Eye (tissue), 1 donor: ENCODE data around the gene FAM120B.
"Not testable (repeated sequence)": the region's sequence is repeated elsewhere in the genome, so short reads cannot be mapped to it uniquely, and the experiment has no call there.

Source experiments
- DNase-seq: peaks from one replicate; pipeline ENCODE4 v3.0.0-alpha.2; 2015

FAM120B gene, protein sequence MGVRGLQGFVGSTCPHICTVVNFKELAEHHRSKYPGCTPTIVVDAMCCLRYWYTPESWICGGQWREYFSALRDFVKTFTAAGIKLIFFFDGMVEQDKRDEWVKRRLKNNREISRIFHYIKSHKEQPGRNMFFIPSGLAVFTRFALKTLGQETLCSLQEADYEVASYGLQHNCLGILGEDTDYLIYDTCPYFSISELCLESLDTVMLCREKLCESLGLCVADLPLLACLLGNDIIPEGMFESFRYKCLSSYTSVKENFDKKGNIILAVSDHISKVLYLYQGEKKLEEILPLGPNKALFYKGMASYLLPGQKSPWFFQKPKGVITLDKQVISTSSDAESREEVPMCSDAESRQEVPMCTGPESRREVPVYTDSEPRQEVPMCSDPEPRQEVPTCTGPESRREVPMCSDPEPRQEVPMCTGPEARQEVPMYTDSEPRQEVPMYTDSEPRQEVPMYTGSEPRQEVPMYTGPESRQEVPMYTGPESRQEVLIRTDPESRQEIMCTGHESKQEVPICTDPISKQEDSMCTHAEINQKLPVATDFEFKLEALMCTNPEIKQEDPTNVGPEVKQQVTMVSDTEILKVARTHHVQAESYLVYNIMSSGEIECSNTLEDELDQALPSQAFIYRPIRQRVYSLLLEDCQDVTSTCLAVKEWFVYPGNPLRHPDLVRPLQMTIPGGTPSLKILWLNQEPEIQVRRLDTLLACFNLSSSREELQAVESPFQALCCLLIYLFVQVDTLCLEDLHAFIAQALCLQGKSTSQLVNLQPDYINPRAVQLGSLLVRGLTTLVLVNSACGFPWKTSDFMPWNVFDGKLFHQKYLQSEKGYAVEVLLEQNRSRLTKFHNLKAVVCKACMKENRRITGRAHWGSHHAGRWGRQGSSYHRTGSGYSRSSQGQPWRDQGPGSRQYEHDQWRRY

DNA sequence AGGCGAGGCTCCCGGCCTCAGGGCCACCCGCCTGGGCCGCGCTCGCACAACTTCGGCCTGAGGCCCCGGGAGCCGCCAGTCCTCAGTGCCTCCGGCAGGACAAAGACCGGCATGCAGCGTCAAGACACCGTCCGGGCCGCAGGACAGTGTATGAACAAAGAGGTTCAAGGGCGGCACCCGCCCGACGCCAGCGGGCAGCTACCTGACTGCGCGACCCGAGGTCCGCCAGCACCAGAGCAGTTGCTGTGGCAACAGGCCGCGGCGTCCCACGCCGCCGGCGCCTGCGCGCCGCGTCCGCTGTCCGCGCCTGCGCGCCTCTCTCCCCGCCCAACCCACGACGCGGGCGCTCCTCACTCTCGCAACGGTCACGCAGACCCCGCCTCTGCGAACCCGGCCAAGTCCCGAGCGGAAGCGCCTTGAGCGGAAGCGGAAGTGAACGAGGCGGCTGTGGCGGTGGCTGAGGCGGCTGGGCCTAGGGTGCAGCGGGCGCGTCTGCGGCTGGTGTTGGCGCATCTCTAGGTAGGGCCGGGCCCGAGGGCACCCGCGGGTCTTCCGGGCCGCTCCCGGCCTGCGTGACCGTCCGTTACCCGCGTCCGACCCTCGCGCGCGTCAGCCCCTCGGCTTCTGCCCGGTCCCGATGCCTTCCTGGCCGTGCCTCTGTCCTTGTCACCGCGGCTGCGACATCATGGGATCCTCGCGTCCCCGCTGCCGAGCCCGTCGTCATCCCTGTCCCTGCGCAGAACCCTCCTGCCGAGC, at the start of gene FAM120B:
FAM120B (plus strand) TSS at position 435 of the 756 bp plus-strand sequence. CDS start 10,633 bp downstream, outside the sequence.
- peak; percentile 98 for DNase-seq

DNA sequence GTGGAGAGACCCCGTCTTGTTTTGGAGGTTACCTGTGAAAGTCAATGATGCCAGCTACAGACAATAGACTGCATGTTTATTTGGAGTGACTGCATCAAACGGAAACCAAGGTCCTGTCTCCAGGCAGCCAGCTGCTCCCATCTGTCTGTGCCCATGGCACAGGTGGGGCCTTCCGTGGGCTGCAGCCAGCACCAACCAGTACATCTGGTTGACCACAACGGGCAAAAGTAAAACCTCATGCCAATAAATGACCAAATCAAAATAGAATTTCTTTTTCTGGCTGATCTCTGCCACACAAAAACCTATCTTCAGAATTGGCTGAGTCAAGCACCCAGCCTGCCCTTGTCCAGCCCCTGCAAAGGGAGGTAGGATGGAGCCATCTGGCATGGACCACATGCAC, 49.2 kb upstream of the FAM120B start:
- DNase-seq: no peak

DNA sequence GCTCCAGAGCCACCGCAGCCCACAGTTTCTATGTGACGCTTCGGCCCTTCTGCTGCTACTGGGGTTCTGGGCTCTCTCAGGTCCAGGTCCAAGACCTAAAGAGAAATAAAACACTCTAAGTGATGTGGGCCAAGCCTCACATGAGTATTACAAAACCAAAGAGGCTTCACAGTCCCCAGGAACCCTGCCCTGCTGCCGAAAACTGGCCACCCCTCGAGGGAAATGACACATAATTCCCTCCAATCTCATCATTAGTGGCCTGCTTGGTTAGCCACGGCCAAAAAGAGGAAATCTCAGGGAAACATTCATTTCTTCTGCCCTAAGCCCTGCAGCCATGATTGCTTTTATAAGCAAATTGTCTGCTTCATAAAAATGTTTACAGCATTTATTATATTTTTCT, 48.2 kb upstream of the FAM120B start:
- no peak for DNase-seq

DNA sequence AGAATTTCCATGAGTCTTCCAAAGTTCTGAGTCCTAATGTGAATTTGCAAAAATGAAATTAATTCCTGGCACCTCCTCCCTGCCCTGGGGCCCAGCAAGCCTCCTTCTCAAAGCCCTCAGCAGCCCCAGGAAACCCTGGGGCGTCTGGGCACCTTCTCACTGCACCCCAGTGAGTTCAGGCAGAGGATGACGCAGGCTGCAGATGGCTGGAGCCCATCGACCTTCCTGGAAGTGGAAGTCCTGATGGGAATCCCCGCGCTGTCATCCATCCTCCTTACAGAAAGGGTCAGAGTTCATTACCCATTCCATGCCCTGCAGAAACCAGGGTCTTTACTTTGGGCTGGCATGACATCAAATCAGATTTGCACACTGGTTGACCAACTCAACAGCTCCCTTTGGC, 47.3 kb upstream of the FAM120B start:
- no peak for DNase-seq

DNA sequence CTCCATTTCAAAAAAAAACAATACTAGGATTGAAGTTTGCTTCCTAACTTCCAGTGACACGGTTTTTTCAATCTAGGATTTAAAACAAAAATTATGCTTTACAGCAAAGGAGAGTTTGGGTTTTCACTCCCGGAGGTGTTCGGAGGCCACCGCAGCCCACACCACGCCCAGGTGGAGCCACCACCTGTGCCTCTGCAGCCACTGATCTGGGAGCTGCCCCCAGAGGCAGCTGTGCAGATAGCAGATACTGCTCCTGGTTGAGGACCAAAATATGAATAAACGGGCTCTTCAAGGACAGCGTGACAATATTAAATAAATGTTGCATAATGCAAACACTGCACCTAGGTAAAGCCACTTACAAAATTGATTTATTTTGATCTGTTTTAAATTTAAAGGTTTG, 45.9 kb upstream of the FAM120B start:
- DNase-seq: no peak

DNA sequence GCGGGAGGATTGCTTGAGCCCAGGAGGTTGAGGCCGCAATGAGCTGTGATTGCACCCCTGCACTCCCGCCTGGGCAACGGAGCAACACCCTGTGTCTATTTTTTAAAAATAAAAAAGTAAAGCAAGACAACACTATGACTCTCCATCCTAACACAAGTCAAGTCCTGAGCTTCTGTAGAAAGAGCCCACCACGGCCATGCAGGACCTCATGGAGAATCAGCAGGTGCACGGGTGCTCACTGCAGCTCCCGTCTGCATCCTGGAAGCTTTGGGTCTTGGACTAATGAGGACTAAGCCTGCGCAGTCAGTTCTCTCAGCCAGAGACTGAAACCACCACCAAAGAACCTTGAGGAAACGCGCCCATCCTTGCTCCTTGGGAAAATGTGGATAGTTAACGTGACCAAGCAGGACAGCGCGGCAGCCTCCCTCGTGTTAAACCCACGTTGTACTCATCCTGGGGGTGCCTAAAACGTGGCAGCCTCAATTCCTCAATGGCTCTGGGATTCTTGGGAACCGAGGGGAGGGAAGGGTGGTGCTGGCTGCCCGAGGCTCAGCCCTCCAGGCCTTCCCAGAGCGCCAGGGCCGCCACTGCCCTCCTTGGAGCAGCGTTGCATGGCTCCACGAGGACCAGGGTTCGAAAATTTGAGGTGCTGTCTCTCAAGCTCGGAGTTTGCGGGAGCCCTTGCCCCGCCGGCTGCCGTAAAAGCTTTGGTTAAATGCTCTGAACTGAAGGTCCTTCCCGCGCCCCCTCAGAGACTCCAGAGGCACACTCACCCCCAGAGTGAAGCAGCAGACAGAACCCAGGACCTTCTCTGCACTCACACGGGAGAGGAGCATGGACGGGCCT, 44.7 kb upstream of the FAM120B start:
- DNase-seq: no peak

DNA sequence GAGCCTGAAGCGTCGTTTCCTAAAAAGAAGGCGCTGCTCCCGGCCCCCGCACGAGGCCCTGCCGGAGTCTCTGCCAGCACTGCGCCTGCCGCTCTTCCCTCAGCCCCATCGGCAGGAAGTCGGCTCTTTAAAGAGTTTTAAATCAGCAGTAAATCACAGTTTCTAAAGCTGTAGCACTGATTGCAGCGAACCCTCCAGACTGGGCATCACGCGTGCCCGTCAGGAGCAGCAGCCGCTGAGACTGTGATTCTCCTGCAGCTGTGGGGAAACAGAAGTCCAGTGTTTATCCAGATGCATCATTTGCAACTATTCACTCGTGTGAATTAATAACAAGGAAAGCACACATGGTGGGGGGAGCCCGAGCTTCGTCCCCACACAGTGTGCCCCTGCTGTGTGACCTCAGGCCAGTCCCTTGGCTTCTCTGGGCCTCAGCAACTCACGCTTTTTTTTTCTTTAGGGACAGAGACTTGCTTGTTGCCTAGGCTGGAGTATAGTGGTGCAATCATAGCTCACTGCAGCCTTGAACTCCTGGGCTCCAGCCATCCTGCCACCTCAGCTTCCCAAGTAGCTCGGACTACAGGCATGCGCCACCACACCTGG, 44.0 kb upstream of the FAM120B start:
- no peak for DNase-seq

DNA sequence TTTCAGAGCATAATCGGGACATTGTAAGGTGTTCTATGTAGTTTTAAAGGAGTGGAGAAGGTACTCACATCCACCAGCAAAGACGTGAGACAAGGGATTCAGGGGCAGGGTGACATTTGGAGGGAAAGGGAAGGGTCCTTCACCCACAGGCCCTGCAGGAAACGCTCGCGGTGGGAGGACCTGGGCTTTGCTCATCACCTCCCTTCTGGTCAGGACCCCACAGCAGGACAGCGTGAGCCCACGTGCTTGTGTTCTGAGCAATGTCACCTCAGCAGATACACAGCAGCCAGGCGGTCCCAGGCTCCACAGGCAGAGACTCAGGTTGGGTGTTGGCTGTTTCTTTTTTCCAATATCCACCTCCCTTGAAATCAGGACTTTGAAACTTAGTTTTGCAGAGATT, 43.1 kb upstream of the FAM120B start:
- no peak for DNase-seq

DNA sequence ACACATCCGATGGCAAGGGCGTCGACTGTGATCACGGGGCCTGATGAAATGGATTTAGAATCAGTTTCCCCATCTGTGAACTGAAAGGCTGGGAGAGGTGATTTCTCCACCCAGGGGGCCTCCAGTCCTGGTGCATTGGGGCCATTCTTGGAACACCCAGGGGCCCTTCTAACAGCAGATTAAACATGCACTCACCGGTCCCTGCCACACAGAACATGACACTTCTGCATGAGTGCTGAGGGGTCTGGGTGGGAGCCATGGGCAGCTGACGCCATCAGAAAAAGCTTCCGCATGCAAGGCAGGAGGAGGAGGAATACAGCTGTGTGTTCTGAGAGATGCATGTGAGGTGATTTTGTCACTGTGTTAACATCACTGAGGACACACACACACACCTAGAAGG, 42.5 kb upstream of the FAM120B start:
- DNase-seq: no peak

DNA sequence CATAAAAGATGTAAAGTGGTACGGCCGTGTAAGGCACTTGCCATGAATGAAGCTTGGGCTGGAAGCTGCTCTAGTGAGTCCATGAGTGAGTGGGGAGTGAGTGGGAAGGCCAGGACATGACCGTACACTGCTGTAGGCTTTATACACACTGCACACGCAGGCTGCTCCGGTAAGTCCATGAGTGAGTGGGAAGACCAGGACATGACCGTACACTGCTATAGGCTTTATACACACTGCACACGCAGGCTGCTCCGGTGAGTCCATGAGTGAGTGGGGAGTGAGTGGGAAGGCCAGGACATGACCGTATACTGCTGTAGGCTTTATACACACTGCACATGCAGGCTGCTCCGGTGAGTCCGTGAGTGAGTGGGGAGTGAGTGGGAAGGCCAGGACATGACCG, 41.9 kb upstream of the FAM120B start:
- not testable (repeated sequence) for DNase-seq

DNA sequence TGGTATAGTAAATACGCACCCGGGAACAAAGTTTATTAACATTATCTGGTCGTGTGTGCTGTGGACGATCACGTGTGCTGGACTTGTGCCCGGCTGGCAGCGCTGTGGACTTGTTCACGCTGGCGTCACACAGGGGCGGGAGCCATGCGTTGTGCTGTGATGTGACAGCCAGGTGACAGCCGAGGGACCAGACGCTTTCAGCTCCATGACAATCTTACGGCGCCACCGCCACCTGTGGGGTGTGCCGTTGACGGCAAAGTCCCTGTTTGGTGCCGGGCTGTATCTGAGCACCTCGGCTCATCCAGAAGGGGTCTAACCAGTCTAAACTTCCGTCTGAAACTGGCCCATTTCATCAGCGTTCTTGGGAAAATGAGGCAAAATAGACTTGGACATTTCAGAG, 40.9 kb upstream of the FAM120B start:
- DNase-seq: peak; percentile 25

DNA sequence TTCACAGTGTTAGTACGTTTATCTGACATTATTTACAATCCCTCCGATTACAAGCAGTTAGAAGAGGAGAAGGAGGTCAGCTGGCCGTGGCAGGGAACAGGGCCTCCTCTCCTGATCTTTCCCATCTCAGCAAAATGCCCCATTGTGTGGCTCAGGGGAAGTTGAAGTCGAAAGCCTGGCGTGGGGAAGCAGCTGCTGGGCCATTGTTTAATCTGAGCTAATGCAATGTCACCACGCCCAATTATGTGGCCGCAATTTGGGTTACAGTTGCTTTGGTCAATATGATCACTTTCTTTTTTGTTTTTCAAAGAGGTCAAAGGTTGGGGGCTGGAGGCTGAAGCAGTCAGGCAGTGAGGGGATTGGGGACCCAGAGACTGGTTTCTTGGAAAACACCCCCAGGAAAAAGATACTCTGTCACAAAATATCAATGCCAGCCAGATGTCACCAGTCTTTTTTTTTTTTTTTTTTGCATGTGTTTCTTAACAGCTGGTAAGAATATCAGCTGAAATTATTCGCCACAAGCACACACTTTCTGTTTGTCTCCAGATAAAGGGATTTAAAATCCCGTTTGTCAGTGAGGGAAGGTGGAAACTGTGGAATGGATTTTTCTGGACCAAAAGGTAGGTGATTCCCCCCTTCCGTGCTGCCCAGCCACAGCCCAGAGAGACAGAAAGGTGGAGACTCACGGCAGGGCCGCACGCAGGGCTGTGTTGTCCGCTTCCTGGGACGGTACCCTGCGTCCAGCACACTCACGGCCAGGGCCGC, 40.3 kb upstream of the FAM120B start:
- DNase-seq: peak; percentile 81

DNA sequence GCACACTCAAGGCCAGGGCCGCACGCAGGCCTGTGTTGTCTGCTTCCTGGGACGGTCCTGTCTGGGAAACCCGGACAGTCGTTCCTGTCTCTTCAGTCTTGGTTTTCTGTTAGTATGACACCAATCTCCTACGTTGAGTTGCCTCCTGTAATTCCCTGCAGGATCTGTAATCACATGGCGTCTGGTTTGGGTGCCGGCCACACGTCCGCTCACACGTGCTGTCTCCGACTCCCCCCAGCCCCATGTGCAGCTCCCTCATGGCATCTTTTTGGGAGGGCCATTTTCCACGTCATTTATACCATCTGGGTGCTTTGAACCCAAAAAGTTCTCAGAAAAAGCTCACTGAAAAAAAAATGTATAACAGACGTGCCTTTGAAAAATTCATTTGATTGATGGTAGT, 38.9 kb upstream of the FAM120B start:
- DNase-seq: no peak

DNA sequence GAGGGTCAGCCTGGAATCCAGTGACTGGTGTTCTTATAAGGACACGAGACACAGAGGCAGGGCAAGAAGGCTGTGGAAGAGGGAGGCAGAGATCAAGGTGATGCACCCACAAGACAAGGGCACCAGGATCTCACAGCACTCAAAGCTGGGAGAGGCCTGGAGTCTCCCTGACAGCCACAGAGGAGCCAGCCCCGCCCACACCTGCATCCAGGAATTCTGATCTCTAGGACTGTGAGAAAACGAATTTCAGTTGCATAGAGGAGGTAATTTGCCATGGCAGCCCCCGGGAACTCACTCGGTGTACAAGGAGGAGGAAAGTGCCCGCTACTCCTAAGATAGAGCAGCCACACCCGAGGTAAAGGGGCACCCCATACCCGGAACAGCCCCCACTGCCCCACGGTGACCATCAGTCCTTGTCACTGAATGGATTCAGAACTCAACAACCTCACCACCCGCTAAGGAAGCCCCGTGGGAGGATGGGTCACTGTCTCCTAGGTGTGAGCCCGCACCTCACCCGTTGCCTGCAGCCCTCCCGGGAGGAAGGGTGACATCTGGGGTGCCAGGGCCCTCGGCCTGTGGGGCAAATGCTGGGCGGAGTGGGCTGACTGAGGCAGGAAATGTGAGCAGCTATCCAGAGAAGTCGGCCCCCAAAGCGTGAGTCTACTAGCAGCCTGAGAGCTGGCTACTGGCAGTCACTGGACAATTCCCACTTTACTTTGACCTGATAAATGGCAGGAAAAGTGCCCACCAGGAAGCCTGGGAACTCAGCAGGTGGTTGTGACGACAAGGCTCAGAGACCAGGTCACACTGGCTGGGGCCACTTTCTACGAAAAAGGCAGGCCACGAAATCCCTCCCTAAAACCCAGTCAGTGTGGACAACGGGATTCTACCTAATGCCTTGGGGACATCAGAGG, 38.1 kb upstream of the FAM120B start:
- DNase-seq: no peak

DNA sequence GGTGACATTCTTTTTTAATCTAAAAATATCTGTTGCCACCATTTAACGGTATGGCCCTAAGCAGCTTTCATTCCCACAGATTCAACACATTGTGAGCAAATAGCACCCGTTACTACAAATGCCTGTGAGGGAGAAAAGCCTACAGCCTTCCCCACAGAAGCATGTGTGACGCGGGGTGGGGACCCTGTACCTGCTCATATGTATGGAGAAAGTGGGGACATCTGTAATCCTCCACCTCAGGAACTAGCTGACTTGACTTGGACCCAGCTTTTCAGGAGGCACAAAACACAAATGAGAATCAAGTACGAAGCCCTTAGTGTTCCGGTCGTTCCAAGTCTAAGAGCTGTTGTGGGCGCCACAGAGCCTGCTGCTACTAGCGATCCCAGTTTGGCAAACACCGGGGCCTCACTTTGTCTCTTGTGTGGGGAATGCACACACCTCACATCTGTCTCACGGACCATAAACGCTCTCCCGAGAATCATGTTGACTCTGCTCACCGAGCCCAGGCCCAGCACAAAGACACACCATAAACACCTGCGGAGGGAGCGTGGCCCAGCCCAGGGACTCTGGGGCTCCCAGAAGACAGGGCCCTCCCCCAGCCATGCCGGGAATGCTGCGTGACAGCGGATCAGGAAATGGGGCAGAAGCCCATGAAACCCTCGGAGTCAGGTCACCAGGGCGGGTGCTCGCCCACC, 37.3 kb upstream of the FAM120B start:
- peak; percentile 65 for DNase-seq

DNA sequence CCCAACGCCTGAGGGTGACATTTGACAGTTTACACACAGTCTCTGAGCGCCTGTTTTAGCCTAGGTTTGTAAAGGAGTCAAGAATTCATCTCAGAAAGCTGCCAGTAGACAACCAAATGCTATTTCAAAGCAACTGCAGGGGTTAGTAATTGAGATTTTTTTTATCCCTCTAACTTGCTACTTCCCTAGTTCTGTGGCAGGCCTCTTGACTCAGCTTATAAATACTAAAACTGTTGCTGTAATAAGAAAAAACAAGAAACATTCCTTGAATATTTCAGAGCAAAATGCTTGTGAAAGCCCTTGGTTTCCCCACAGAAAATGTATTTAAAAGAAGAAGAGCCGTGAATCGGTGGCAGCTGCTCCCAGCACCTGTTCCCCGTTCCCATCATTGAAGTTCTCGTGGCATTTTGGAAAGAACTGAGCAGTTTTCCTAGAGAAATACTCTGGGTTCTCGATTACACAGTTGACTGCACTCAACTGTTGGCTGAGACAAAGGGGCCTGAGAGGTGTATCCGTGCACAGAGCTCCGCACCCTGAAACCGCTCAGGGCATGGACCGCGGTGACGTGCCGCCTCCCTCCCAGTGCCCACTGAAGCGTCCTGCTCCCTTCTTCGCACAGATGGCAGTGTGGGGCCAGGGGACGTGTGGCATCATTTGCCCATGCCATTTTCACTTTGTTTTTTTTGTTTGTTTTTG, 36.6 kb upstream of the FAM120B start:
- DNase-seq: peak; percentile 77

DNA sequence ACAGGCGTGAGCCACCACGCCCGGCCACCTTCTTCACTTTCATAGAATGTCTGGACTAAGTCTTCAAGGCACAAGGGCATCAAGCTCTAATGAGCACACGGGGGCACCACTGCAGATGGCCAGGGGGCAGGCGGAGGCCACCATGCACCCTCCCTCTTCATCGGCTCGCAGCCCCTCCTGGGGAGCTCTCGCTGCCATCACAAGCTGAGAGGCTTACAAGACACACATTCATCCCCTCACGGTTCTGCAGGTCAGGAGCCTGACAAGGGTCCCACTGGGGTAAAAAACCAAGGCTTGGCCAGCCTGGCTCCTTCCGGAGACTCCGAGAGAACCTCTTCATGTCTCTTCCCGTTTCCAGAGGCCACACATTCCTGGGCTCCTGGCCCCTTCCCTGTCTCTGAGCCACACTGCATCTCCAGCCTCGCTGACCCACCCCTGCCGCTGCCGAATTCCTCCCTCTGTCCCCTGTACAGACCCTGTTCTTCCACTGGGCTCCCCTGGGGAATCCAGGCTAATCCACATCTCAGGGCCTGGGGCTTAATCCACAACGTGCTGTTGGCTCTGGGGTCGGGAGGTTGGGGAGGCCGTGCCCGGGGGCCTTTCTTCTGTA, 35.5 kb upstream of the FAM120B start:
- peak; percentile 34 for DNase-seq

DNA sequence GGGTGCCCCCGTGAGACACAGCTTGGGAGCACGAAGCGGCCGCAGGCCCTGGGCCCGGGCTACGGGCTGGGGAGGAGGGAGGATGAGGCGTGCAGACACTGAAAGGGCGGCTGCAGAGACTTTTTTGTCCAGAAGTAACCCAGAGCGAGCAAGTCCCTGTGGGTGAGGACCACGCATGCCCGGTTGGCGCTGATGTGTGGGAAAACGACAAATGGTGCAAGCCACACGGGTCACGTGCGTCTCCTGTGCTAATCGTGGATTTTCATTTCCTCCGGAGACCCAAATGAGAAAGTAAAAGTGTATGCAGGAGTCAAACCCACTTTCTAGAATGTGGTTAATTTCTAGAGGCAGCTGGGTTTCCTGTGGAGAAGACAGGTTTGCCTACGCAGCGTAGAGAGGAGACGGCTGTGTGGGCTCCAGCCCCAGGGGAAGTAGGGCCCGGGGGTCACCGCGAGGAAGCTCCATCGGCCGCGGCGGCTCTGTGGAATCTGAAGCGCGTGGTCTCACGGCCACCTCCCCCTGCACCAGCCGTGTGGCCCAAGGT, 34.7 kb upstream of the FAM120B start:
- DNase-seq: no peak
